Colonic mucosa (tissue), 4 donors: ENCODE results near the gene EGF. TPM values are rescaled to one million over a fixed set of nuclear protein-coding genes. Genes with fewer than 3 reads are reported as not detected.

Experiments
- DNase-seq: peaks from one replicate; pipeline ENCODE4 v3.0.0-alpha.2; 2020
- H3K27ac ChIP-seq: fragments of 200-600 bp; one replicate; pipeline ENCODE4 v1.8.0; 2021
- H3K27me3 ChIP-seq: fragments of 200-600 bp; one replicate; pipeline ENCODE4 v1.8.0; 2021
- H3K36me3 ChIP-seq: fragments of 200-600 bp; one replicate; pipeline ENCODE4 v1.8.0; 2021
- H3K4me1 ChIP-seq: fragments of 200-600 bp; one replicate; pipeline ENCODE4 v1.8.0; 2021; ENCODE audit warnings: mild to moderate bottlenecking
- H3K4me3 ChIP-seq: fragments of 200-600 bp; one replicate; pipeline ENCODE4 v1.8.0; 2021
- H3K9ac ChIP-seq, 2 donors: one replicate each; pipeline ENCODE4 v1.7.0; 2013; ENCODE audit warnings: control low read depth in 2 of 2, low read depth in 2 of 2, low read length in 2 of 2
- H3K9me3 ChIP-seq: fragments of 200-600 bp; one replicate; pipeline ENCODE4 v1.8.0; 2021
- CTCF ChIP-seq: fragments of 200-600 bp; IDR thresholded peaks from one replicate; pipeline ENCODE4 v1.8.0; 2022; ENCODE audit warnings: antibody characterized with exemption, mild to moderate bottlenecking
- intact Hi-C: fragments of 100-400 bp; cut with DNase I; formaldehyde crosslinking; loops from one replicate; pipeline ENCODE4 v1.14.1; 2022
- total RNA-seq, 2 donors: library from RNA; stranded (reverse); fragmentation: NEBNext Ultra II Directional in 1 of 2; extraction: Animal tissue kit (Norgen Biotek cat#: 25700) in 1 of 2; gene quantifications; one replicate each; pipeline ENCODE4 v1.2.1, GENCODE V29; 2021
- donor health status: healthy.
- donor health status: DM: no; HTN: no; CAD: no.
- donor health status: DM: no; HTN: no; CAD: no.

Gene EGF
- total RNA-seq, 2 donors from 2014 or later: 2.2 to 2.8 TPM

GRCh38 chr4:109999585-109999912 is 86.9 kb downstream of the EGF start:
- Histone ChIP-seq H3K36me3 (no peaks in the 10 kb centered on the region), H3K27me3 (no peaks in the 10 kb centered on the region), H3K4me3 (no peak overlapping the region), H3K9me3 (no peaks in the 10 kb centered on the region), H3K4me1 (peaks cover 4% of the 10 kb centered on the region), H3K9ac (no peak overlapping the region), H3K27ac (no peak overlapping the region)
- no peak for TF ChIP-seq CTCF
- no peak for DNase-seq
- intact Hi-C loops: loop anchor here (2.0 kb wide), 1 partner anchor 517 kb away; no protein-coding TSS in a partner anchor

DNA sequence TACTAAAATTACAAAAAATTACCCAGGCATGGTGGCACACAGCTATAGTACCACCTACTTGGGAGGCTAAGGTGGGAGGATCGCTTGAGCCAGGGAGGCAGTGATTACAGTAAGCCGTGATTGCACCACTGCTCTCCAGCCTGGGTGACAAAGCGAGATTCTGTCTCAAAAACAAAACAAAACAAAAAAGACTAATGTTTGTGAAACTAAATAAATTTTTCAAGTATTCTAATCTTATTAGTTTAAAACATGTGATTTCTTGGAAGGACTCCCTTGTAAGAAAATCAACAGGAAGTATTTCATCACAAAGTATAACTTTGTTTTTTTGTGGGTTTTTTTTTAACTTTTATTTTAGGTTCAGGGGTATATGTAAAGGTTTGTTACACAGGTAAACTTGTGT is 89.6 kb downstream of the EGF start:
- H3K36me3 ChIP-seq: no peaks in the 10 kb centered on the region
- H3K27ac ChIP-seq: no peak overlapping the region
- H3K4me1 ChIP-seq: peaks cover 4% of the 10 kb centered on the region
- H3K4me3 ChIP-seq: no peak overlapping the region
- H3K27me3 ChIP-seq: no peaks in the 10 kb centered on the region
- DNase-seq: no peak
- intact Hi-C loops: loop anchor here (10.0 kb wide), 1 partner anchor 312 kb away; no protein-coding TSS in a partner anchor
- H3K9me3 ChIP-seq: no peaks in the 10 kb centered on the region
- no peak overlapping the region for H3K9ac ChIP-seq
- TF ChIP-seq CTCF: no peak

GRCh38 chr4:110003401-110004187 is 90.9 kb downstream of the EGF start:
- TF ChIP-seq CTCF: no peak
- Histone ChIP-seq H3K4me1 (peaks cover 4% of the 10 kb centered on the region), H3K27ac (no peak overlapping the region), H3K4me3 (no peak overlapping the region), H3K27me3 (no peaks in the 10 kb centered on the region), H3K9ac (no peak overlapping the region), H3K36me3 (no peaks in the 10 kb centered on the region), H3K9me3 (no peaks in the 10 kb centered on the region)
- DNase-seq: no peak
- intact Hi-C loops: loop anchor here (10.0 kb wide), 1 partner anchor 311 kb away; no protein-coding TSS in a partner anchor

DNA sequence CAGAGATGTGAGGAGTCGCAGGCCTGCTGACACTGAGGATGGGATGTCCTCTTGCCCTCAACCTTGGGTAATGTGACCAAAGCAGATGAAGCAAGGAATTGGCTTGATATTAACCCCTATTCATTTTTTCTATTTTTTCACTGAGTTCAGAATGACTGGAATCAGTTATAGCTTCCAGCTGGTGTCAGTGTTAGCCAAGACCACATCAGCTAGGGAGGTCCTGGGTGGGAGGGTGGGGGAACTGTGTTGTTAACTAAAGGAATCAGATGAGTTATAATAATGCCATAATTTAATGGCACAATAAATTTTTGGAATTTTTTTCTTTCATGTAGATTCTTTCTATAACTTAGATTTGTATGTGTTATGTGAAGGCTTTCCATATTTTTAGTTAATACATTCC is 91.9 kb downstream of the EGF start:
- no peak overlapping the region for H3K9ac ChIP-seq
- intact Hi-C loops: loop anchor here (10.0 kb wide), 1 partner anchor 310 kb away; no protein-coding TSS in a partner anchor
- H3K27ac ChIP-seq: no peak overlapping the region
- no peak for DNase-seq
- no peak overlapping the region for H3K4me3 ChIP-seq
- H3K36me3 ChIP-seq: no peaks in the 10 kb centered on the region
- peaks cover 1% of the 10 kb centered on the region for H3K4me1 ChIP-seq
- no peaks in the 10 kb centered on the region for H3K9me3 ChIP-seq
- TF ChIP-seq CTCF: no peak
- H3K27me3 ChIP-seq: no peaks in the 10 kb centered on the region

DNA sequence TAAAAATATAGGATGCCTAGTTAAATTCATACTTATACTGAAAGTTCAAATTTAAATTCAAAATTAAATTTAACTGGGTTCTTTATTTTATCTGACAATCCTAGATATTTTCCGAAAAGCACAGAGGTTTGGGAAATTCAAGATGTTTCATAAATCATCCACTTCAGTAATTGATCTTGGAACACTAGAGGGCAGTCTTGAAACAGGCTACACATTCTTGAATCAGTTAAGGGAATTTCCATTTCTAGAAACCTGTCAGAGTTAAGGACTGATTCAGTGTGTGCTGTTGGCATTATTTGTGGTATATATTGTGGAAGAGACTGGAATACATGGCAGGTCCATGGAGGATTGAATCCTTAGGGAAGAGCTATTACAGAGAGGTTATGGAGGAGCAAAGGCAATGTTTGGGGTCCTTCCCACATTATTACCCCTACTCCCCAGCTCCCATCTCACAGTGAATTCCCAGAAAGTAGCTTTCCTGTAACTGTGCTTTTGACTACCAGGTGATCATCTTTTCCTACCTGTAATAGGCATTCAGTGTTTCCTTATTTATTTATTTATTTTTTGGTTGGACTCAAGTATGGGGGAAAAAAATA is 92.9 kb downstream of the EGF start:
- H3K27ac ChIP-seq: no peak overlapping the region
- no peak overlapping the region for H3K4me3 ChIP-seq
- H3K9ac ChIP-seq: no peak overlapping the region
- intact Hi-C loops: loop anchor here (5.0 to 10.0 kb wide), 2 partner anchors 207 to 309 kb away; no protein-coding TSS in a partner anchor
- no peaks in the 10 kb centered on the region for H3K36me3 ChIP-seq
- DNase-seq: no peak
- TF ChIP-seq CTCF: peak; percentile 74
- H3K9me3 ChIP-seq: no peaks in the 10 kb centered on the region
- no peaks in the 10 kb centered on the region for H3K27me3 ChIP-seq
- no peaks in the 10 kb centered on the region for H3K4me1 ChIP-seq
